ENCODE data around the gene ZNF554. TPM values are rescaled to one million over a fixed set of nuclear protein-coding genes. Genes with fewer than 3 reads are reported as not detected.

The ZNF554 gene
- total RNA-seq, 1 donor from 2014 or later: 12.6 TPM

DNA sequence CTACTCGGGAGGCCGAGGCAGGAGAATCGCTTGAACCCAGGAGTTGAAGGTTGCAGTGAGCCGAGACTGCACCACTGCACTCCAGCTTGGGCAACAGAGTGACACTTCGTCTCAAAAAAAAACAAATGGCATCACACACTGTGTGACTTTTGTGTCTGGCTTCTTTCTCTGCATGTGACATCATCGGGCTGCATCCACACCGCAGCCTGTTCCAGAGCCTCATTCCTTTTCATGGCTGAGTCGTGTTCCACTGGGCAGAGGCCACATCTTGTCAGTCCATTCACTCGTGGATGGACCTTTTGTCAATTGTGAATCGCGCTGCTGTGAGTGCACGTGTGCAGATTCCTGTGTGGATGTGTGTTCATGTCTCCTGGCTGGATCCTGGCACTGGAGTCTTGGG lies 26.1 kb upstream of the ZNF554 start:
- no peaks in the 10 kb centered on the region for H3K4me1 Mint-ChIP-seq
- no peak overlapping the region for H3K27ac Mint-ChIP-seq
- H3K9me3 Mint-ChIP-seq: no peaks in the 10 kb centered on the region
- DNase-seq (ENCODE audit: low spot score in 2 of 2, unreplicated experiment in 2 of 2): no peak
- TF ChIP-seq, protein P1, sequence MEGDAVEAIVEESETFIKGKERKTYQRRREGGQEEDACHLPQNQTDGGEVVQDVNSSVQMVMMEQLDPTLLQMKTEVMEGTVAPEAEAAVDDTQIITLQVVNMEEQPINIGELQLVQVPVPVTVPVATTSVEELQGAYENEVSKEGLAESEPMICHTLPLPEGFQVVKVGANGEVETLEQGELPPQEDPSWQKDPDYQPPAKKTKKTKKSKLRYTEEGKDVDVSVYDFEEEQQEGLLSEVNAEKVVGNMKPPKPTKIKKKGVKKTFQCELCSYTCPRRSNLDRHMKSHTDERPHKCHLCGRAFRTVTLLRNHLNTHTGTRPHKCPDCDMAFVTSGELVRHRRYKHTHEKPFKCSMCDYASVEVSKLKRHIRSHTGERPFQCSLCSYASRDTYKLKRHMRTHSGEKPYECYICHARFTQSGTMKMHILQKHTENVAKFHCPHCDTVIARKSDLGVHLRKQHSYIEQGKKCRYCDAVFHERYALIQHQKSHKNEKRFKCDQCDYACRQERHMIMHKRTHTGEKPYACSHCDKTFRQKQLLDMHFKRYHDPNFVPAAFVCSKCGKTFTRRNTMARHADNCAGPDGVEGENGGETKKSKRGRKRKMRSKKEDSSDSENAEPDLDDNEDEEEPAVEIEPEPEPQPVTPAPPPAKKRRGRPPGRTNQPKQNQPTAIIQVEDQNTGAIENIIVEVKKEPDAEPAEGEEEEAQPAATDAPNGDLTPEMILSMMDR (IDR thresholded peaks at IDR 0.05; ENCODE audit: unreplicated experiment): no peak
- peaks cover 25% of the 10 kb centered on the region for H3K36me3 Mint-ChIP-seq
- H3K4me3 Mint-ChIP-seq: no peak overlapping the region
- H3K27me3 Mint-ChIP-seq (ENCODE audit: low read depth): no peaks in the 10 kb centered on the region

DNA sequence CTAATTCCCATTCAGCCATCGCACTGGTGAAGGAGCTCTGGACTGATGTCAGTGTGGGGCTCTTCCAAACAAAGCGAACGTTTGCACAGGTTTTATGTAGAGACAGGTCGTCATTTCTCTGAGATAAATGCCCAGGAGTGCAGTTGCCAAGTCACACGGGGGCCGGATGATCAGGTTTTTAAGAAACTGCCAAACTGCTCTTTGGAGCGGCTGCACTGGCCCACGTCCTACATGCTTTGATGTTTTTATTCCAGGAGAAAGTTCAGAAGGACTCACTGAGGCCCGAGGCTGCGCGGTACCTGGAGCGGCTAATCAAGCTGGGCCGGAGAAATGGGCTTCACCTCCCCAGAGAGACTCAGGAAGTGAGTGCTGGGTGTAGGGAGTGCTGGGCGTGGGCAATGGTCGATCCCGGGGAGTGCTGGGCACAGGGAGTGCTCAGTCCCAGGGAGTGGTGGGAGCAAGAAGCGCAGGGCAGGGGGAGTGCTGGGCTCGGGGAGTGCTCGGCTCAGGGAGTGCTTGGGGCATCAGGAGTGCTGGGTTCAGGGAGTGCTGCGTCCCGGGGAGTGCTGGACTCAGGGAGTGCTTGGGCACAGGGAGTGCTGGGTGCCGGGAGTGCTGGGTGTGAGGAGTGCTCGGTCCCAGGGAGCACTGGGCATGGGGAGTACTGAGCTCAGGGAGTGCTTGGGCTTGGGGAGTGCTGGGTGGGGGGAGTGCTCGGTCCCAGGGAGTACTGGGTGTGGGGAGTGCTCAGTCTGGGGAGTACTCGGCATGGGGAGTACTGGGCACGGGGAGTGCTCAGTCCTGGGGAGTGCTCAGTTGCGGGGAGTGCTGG lies 23.6 kb upstream of the ZNF554 start:
- no peaks in the 10 kb centered on the region for H3K4me1 Mint-ChIP-seq
- TF ChIP-seq, protein P1 (IDR thresholded peaks at IDR 0.05; ENCODE audit: unreplicated experiment): no peak
- DNase-seq (ENCODE audit: low spot score in 2 of 2, unreplicated experiment in 2 of 2): no peak
- no peaks in the 10 kb centered on the region for H3K27me3 Mint-ChIP-seq (ENCODE audit: low read depth)
- no peaks in the 10 kb centered on the region for H3K9me3 Mint-ChIP-seq
- peaks cover 27% of the 10 kb centered on the region for H3K36me3 Mint-ChIP-seq
- no peak overlapping the region for H3K4me3 Mint-ChIP-seq
- H3K27ac Mint-ChIP-seq: no peak overlapping the region

DNA sequence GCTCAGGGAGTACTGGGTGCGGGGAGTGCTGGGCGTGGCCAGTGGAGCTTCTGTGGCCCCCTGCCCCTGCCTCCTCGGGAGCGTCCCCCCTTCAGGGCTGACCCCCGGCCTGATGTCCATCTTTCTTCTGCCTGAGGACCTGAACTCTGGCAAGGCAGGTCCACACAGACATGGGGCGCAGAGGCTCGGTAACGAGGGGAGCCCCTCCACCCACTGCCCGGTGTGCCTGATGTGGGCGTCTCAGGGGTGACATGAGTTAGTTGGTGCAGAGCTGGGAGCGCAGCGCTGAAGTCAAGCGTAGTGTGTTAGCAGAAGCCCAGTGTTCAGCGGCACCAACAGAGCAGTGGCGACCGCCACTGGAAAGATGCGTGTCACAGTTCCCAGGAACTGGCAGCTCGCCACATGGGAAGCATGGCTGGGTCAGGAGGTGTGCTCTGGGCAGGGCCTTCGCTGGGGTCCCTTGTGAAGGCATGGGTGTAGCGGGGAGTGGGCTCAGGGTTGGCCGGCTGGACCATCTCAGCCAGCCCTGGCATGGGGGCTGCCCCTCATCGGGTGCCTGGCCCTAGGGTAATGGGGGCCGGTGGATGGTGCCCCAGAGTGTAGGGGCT lies 22.9 kb upstream of the ZNF554 start:
- H3K27me3 Mint-ChIP-seq (ENCODE audit: low read depth): no peaks in the 10 kb centered on the region
- peaks cover 28% of the 10 kb centered on the region for H3K36me3 Mint-ChIP-seq
- H3K4me1 Mint-ChIP-seq: no peaks in the 10 kb centered on the region
- DNase-seq (ENCODE audit: low spot score in 2 of 2, unreplicated experiment in 2 of 2): no peak
- no peak overlapping the region for H3K4me3 Mint-ChIP-seq
- TF ChIP-seq, protein P1 (IDR thresholded peaks at IDR 0.05; ENCODE audit: unreplicated experiment): no peak
- H3K27ac Mint-ChIP-seq: no peak overlapping the region
- no peaks in the 10 kb centered on the region for H3K9me3 Mint-ChIP-seq

DNA sequence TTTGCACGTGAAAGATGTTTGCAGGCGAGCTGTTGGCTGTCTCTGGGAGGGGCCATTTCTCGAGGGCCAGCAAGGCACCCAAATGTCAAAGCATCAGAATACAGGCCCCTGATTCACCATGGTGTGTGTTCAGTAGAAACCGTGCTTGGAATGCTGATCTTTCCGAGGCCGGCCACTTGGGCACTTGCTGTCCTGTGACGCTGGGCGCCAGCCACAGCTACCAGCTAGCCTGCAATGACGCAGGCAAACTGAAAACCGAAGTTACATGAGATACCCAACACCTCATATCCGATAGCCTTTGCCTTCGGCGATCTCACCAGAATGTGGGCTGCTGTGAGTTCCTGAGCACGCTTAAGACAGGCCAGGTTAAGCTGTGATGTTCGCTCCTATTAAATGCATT lies 22.4 kb upstream of the ZNF554 start:
- H3K27ac Mint-ChIP-seq: no peak overlapping the region
- DNase-seq (ENCODE audit: low spot score in 2 of 2, unreplicated experiment in 2 of 2): no peak
- H3K27me3 Mint-ChIP-seq (ENCODE audit: low read depth): no peaks in the 10 kb centered on the region
- H3K9me3 Mint-ChIP-seq: no peaks in the 10 kb centered on the region
- H3K4me3 Mint-ChIP-seq: no peak overlapping the region
- peaks cover 30% of the 10 kb centered on the region for H3K36me3 Mint-ChIP-seq
- no peaks in the 10 kb centered on the region for H3K4me1 Mint-ChIP-seq
- TF ChIP-seq, protein P1 (IDR thresholded peaks at IDR 0.05; ENCODE audit: unreplicated experiment): no peak

DNA sequence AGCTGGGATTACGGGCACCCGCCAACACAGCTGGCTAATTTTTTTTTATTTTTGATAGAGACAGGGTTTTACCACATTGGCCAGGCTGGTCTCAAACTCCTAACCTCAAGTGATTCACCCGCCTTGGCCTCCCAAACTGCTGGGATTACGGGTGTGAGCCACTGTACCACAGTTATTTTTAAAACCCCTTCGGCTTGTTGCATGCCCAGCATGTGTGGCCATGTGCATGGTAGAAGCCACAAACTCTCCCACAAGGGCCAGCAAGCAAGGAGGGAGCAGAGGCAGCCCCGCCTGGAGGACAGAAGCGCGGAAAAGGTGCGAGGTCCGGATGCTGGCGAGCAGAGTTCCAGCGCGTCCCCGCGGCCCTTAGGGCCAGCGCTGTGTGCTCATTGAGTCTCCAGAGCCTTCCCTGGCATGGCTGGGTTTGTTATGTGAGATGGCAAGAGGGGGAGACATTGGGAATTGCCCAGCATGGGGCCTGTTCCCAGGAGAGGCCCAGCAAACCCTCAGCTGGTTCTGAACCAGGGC lies 21.4 kb upstream of the ZNF554 start:
- H3K4me3 Mint-ChIP-seq: no peak overlapping the region
- TF ChIP-seq, protein P1 (IDR thresholded peaks at IDR 0.05; ENCODE audit: unreplicated experiment): no peak
- H3K27ac Mint-ChIP-seq: no peak overlapping the region
- no peaks in the 10 kb centered on the region for H3K9me3 Mint-ChIP-seq
- no peaks in the 10 kb centered on the region for H3K27me3 Mint-ChIP-seq (ENCODE audit: low read depth)
- DNase-seq (ENCODE audit: low spot score in 2 of 2, unreplicated experiment in 2 of 2): no peak
- no peaks in the 10 kb centered on the region for H3K4me1 Mint-ChIP-seq
- peaks cover 34% of the 10 kb centered on the region for H3K36me3 Mint-ChIP-seq
